Panc1 (cell line): ENCODE results near the gene BABAM2.

Source experiments
- POLR2AphosphoS5 ChIP-seq: IDR thresholded peaks from 2 replicates; pipeline ENCODE4 v1.6.1; 2012; ENCODE audit warnings: mild to moderate bottlenecking, low read depth, low read length, moderate library complexity
- SIN3A ChIP-seq: IDR thresholded peaks from 2 replicates; pipeline ENCODE4 v1.6.1; 2012; ENCODE audit warnings: low read depth, mild to moderate bottlenecking, low read length, moderate library complexity, borderline replicate concordance; ENCODE audit not compliant: insufficient read depth
- TF ChIP-seq, protein P1 (sequence below): fragments of 450-650 bp; IDR thresholded peaks from 2 replicates; pipeline ENCODE4 v1.5.1; 2017; ENCODE audit warnings: mild to moderate bottlenecking

DNA sequence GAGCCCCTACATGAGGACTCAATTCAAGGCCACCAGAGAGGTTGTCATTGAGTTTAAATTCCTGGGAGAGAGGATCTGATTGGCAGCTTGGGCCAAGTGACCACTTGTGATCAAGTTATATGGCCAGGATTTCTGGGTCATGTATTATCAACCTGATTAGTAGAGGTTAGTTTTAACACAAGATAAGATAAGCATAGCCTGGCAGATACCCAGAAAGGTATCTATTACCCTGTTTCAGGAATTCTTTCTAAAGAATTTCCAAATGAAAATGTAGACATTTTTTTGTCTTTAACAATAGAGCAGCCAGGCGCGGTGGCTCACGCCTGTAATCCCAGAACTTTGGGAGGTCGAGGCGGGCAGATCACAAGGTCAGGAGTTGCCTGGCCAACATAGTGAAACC is 50.5 kb downstream of the BABAM2 start:
- TF ChIP-seq SIN3A = no peak
- TF ChIP-seq, protein P1, sequence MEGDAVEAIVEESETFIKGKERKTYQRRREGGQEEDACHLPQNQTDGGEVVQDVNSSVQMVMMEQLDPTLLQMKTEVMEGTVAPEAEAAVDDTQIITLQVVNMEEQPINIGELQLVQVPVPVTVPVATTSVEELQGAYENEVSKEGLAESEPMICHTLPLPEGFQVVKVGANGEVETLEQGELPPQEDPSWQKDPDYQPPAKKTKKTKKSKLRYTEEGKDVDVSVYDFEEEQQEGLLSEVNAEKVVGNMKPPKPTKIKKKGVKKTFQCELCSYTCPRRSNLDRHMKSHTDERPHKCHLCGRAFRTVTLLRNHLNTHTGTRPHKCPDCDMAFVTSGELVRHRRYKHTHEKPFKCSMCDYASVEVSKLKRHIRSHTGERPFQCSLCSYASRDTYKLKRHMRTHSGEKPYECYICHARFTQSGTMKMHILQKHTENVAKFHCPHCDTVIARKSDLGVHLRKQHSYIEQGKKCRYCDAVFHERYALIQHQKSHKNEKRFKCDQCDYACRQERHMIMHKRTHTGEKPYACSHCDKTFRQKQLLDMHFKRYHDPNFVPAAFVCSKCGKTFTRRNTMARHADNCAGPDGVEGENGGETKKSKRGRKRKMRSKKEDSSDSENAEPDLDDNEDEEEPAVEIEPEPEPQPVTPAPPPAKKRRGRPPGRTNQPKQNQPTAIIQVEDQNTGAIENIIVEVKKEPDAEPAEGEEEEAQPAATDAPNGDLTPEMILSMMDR = no peak
- no peak for TF ChIP-seq POLR2AphosphoS5
